Upper lobe of right lung (tissue), 1 donor: ENCODE results near the gene DLG2. TPM values are rescaled to one million over a fixed set of nuclear protein-coding genes. Genes with fewer than 3 reads are reported as not detected.

Experiments used
- ATAC-seq: fragments of 200-7000 bp; cut with Tn5 transposase; one replicate; pipeline ENCODE4 v1.9.1; 2020; ENCODE audit warnings: mild to moderate bottlenecking, moderate library complexity
- DNase-seq: peaks from one replicate; pipeline ENCODE4 v3.0.0-alpha.2; 2020
- H3K27ac ChIP-seq: fragments of 200-600 bp; one replicate; pipeline ENCODE4 v1.8.0; 2022
- H3K27me3 ChIP-seq: fragments of 200-600 bp; one replicate; pipeline ENCODE4 v1.8.0; 2022; ENCODE audit warnings: mild to moderate bottlenecking
- H3K36me3 ChIP-seq: fragments of 200-600 bp; one replicate; pipeline ENCODE4 v1.8.0; 2022
- H3K4me1 ChIP-seq: fragments of 200-600 bp; one replicate; pipeline ENCODE4 v1.8.0; 2022
- H3K4me3 ChIP-seq: fragments of 200-600 bp; one replicate; pipeline ENCODE4 v1.8.0; 2022; ENCODE audit warnings: mild to moderate bottlenecking
- H3K9me3 ChIP-seq: fragments of 200-600 bp; one replicate; pipeline ENCODE4 v1.8.0; 2022
- CTCF ChIP-seq: fragments of 200-600 bp; IDR thresholded peaks from one replicate; pipeline ENCODE4 v1.8.0; 2022; ENCODE audit warnings: antibody characterized with exemption
- intact Hi-C: fragments of 100-400 bp; cut with DNase I; formaldehyde crosslinking; loops from one replicate; pipeline ENCODE4 v1.11.0; 2022
- total RNA-seq: library from RNA; stranded (reverse); fragmentation: NEBNext Ultra II Directional; extraction: Animal tissue kit (Norgen Biotek cat#: 25700); gene quantifications from one replicate; pipeline ENCODE4 v1.2.1, GENCODE V29; 2021
- donor health status: DM: no; HTN: yes; CAD: no; lungs with severe emphysema.

The DLG2 gene
- total RNA-seq, 1 donor from 2014 or later: 9.7 TPM

- H3K9me3 ChIP-seq: no peaks in the 10 kb centered on the region
- TF ChIP-seq CTCF: peak; percentile 32
- DNase-seq: no peak
- no peaks in the 10 kb centered on the region for H3K4me1 ChIP-seq
- no peaks in the 10 kb centered on the region for H3K27me3 ChIP-seq
- intact Hi-C loops: no loop called here
- no peaks in the 10 kb centered on the region for H3K36me3 ChIP-seq
- H3K4me3 ChIP-seq: no peak overlapping the region
- ATAC-seq: peak; percentile 29
- H3K27ac ChIP-seq: no peak overlapping the region
Measured at GRCh38 chr11:84780689-84781293, 846.4 kb downstream of the DLG2 start.

- H3K27me3 ChIP-seq: no peaks in the 10 kb centered on the region
- H3K9me3 ChIP-seq: no peaks in the 10 kb centered on the region
- DNase-seq: no peak
- no peak overlapping the region for H3K4me3 ChIP-seq
- no peaks in the 10 kb centered on the region for H3K36me3 ChIP-seq
- no peaks in the 10 kb centered on the region for H3K4me1 ChIP-seq
- no peak for ATAC-seq
- intact Hi-C loops: no loop called here
- H3K27ac ChIP-seq: no peak overlapping the region
- no peak for TF ChIP-seq CTCF
Measured at GRCh38 chr11:84775503-84775902, 851.6 kb downstream of the DLG2 start.

- Histone ChIP-seq H3K27me3 (no peaks in the 10 kb centered on the region), H3K36me3 (no peaks in the 10 kb centered on the region), H3K27ac (no peak overlapping the region), H3K4me1 (no peaks in the 10 kb centered on the region), H3K4me3 (no peak overlapping the region), H3K9me3 (no peaks in the 10 kb centered on the region)
- DNase-seq: no peak
- intact Hi-C loops: no loop called here
- ATAC-seq: no peak
- TF ChIP-seq CTCF: no peak
Measured at GRCh38 chr11:84763931-84764330, 863.2 kb downstream of the DLG2 start.

- no peaks in the 10 kb centered on the region for H3K36me3 ChIP-seq
- no peak overlapping the region for H3K4me3 ChIP-seq
- no peak for ATAC-seq
- intact Hi-C loops: no loop called here
- no peak for DNase-seq
- H3K9me3 ChIP-seq: no peaks in the 10 kb centered on the region
- H3K27ac ChIP-seq: no peak overlapping the region
- H3K27me3 ChIP-seq: no peaks in the 10 kb centered on the region
- no peaks in the 10 kb centered on the region for H3K4me1 ChIP-seq
- TF ChIP-seq CTCF: no peak
Measured at GRCh38 chr11:84757711-84758110, 869.4 kb downstream of the DLG2 start.

GRCh38 chr11:84751371-84751770 lies 875.8 kb downstream of the DLG2 start:
- TF ChIP-seq CTCF: no peak
- Histone ChIP-seq H3K27ac (no peak overlapping the region), H3K27me3 (no peaks in the 10 kb centered on the region), H3K4me3 (no peak overlapping the region), H3K4me1 (no peaks in the 10 kb centered on the region), H3K9me3 (no peaks in the 10 kb centered on the region), H3K36me3 (no peaks in the 10 kb centered on the region)
- ATAC-seq (no peak), DNase-seq (no peak)
- intact Hi-C loops: no loop called here

GRCh38 chr11:84747871-84748270 lies 879.3 kb downstream of the DLG2 start:
- no peaks in the 10 kb centered on the region for H3K9me3 ChIP-seq
- no peak overlapping the region for H3K4me3 ChIP-seq
- H3K36me3 ChIP-seq: no peaks in the 10 kb centered on the region
- no peak for TF ChIP-seq CTCF
- no peak overlapping the region for H3K27ac ChIP-seq
- ATAC-seq (no peak), DNase-seq (no peak)
- no peaks in the 10 kb centered on the region for H3K4me1 ChIP-seq
- intact Hi-C loops: no loop called here
- H3K27me3 ChIP-seq: no peaks in the 10 kb centered on the region
